ENCODE results near the gene DCAF7. TPM values are rescaled to one million over a fixed set of nuclear protein-coding genes. Genes with fewer than 3 reads are reported as not detected.

The DCAF7 gene
- total and polyA plus RNA-seq, 7 experiments from 2014 or later = 26.0 to 128 (median 70.0) TPM

- Histone ChIP-seq H3K9me3 (ENCODE audit: control insufficient read depth in 2 of 3, low read length in 3 of 3) (peaks cover 0 to 5% (median 0%) of the 10 kb centered on the region in 3 experiments), H3K4me3 (ENCODE audit: low read length) (no peak overlapping the region), H3K4me1 (ENCODE audit: control insufficient read depth in 2 of 2, insufficient read depth in 2 of 2, low read length in 2 of 2) (no peaks in the 10 kb centered on the region), H3K27me3 (ENCODE audit: control insufficient read depth in 2 of 2, insufficient read depth in 2 of 2, low read length in 2 of 2) (no peaks in the 10 kb centered on the region), H3K36me3 (ENCODE audit: control insufficient read depth in 2 of 3, insufficient read depth in 3 of 3, low read length in 3 of 3) (no peaks in the 10 kb centered on the region), H3K27ac (ENCODE audit: low read depth, low read length) (no peak overlapping the region)
- no peak for ATAC-seq
- no peaks in the 10 kb centered on the region for H3K4me1 Mint-ChIP-seq
- CTCF ChIA-PET = no interaction called here
- no peak overlapping the region for H3K27ac Mint-ChIP-seq
- DNase-seq = no peak
- peaks cover 10 to 41% (median 23%) of the 10 kb centered on the region in 5 donors for H3K27me3 Mint-ChIP-seq
- no peaks in the 10 kb centered on the region for H3K36me3 Mint-ChIP-seq
- intact Hi-C loops (cut with micrococcal nuclease) = loop anchor here in 1 of 2 donors (10.0 kb wide), 1 partner anchor 62 kb away; the partner anchor contains the start of gene CYB561
- POLR2A ChIA-PET = no interaction called here
- peaks cover 0 to 6% (median 2%) of the 10 kb centered on the region in 11 donors for H3K9me3 Mint-ChIP-seq
- H3K4me3 Mint-ChIP-seq = no peak overlapping the region
Observed at GRCh38 chr17:63506627-63507026, 43.6 kb upstream of the DCAF7 start.

DNA sequence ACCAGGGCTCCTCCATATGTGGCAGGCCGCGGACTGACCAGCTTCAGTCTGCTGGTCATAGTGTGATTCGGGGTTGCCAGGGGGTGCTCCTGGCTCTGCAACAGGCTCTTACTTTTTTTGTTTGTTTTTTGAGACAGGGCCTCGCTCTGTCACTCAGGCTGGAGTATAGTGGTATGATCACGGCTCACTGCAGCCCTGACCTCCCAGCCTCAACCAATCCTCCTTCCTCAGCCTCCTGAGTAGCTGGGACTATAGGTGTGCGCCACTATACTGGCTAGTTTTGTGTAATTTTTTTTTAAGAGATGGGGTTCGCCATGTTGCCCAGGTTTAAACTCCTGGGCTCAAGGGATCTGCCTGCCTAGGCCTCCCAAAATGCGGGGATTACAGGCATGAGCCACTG lies 38.9 kb upstream of the DCAF7 start:
- ChIA-PET CTCF (no interaction called here), POLR2A (no interaction called here)
- H3K9me3 Mint-ChIP-seq = peaks cover 0 to 2% (median 0%) of the 10 kb centered on the region in 11 donors
- H3K4me1 Mint-ChIP-seq = peaks cover 0 to 1% (median 0%) of the 10 kb centered on the region in 7 donors
- H3K36me3 Mint-ChIP-seq = no peaks in the 10 kb centered on the region
- DNase-seq = no peak
- H3K36me3 ChIP-seq (ENCODE audit: control insufficient read depth in 2 of 3, insufficient read depth in 3 of 3, low read length in 3 of 3) = no peaks in the 10 kb centered on the region
- H3K9me3 ChIP-seq (ENCODE audit: control insufficient read depth in 2 of 3, low read length in 3 of 3) = no peaks in the 10 kb centered on the region
- H3K4me3 Mint-ChIP-seq = no peak overlapping the region
- H3K27me3 ChIP-seq (ENCODE audit: control insufficient read depth in 2 of 2, insufficient read depth in 2 of 2, low read length in 2 of 2) = no peaks in the 10 kb centered on the region
- H3K27ac Mint-ChIP-seq = no peak overlapping the region
- intact Hi-C loops (cut with micrococcal nuclease) = no loop called here
- no peak overlapping the region for H3K27ac ChIP-seq (ENCODE audit: low read depth, low read length)
- ATAC-seq = no peak
- H3K4me1 ChIP-seq (ENCODE audit: control insufficient read depth in 2 of 2, insufficient read depth in 2 of 2, low read length in 2 of 2) = no peaks in the 10 kb centered on the region
- no peak overlapping the region for H3K4me3 ChIP-seq (ENCODE audit: low read length)
- H3K27me3 Mint-ChIP-seq = peaks cover 0 to 19% (median 3%) of the 10 kb centered on the region in 5 donors

DNA sequence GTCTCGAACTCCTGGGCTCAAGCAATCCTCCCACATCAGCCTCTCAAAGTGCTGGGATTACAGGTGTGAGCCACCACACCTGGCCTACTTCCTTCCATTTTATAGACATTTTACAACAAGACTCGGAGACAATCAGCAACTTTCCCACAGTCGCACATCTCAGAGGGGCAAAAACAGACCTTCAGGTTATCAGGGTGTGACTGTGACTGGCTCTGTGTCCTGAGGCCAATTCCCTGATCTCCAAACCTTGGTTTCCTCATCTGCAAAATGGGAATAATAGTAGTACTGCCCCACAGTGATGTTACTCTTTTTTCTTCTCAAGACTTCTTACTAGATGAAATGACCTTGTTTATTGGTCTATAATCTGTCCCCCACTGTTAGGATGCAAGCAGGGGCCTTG lies 37.9 kb upstream of the DCAF7 start:
- no peak overlapping the region for H3K27ac Mint-ChIP-seq
- H3K4me1 Mint-ChIP-seq = peaks cover 0 to 1% (median 0%) of the 10 kb centered on the region in 7 donors
- H3K36me3 ChIP-seq (ENCODE audit: control insufficient read depth in 2 of 3, insufficient read depth in 3 of 3, low read length in 3 of 3) = no peaks in the 10 kb centered on the region
- DNase-seq = no peak
- intact Hi-C loops (cut with micrococcal nuclease) = no loop called here
- H3K27me3 ChIP-seq (ENCODE audit: control insufficient read depth in 2 of 2, insufficient read depth in 2 of 2, low read length in 2 of 2) = no peaks in the 10 kb centered on the region
- H3K9me3 Mint-ChIP-seq = peaks cover 0 to 2% (median 0%) of the 10 kb centered on the region in 11 donors
- H3K4me3 Mint-ChIP-seq = no peak overlapping the region
- ChIA-PET CTCF (interaction anchor here (0.6 kb wide), 1 partner anchor 114 kb away, joined by 11 read pairs; no protein-coding TSS in a partner anchor), POLR2A (no interaction called here)
- peaks cover 0 to 15% (median 3%) of the 10 kb centered on the region in 5 donors for H3K27me3 Mint-ChIP-seq
- no peaks in the 10 kb centered on the region for H3K9me3 ChIP-seq (ENCODE audit: control insufficient read depth in 2 of 3, low read length in 3 of 3)
- H3K4me3 ChIP-seq (ENCODE audit: low read length) = no peak overlapping the region
- no peak overlapping the region for H3K27ac ChIP-seq (ENCODE audit: low read depth, low read length)
- H3K36me3 Mint-ChIP-seq = no peaks in the 10 kb centered on the region
- H3K4me1 ChIP-seq (ENCODE audit: control insufficient read depth in 2 of 2, insufficient read depth in 2 of 2, low read length in 2 of 2) = no peaks in the 10 kb centered on the region
- no peak for ATAC-seq

GRCh38 chr17:63512896-63513644 lies 37.2 kb upstream of the DCAF7 start:
- Histone ChIP-seq H3K9me3 (ENCODE audit: control insufficient read depth in 2 of 3, low read length in 3 of 3) (no peaks in the 10 kb centered on the region), H3K27me3 (ENCODE audit: control insufficient read depth in 2 of 2, insufficient read depth in 2 of 2, low read length in 2 of 2) (no peaks in the 10 kb centered on the region), H3K4me3 (ENCODE audit: low read length) (no peak overlapping the region), H3K27ac (ENCODE audit: low read depth, low read length) (no peak overlapping the region), H3K4me1 (ENCODE audit: control insufficient read depth in 2 of 2, insufficient read depth in 2 of 2, low read length in 2 of 2) (no peaks in the 10 kb centered on the region), H3K36me3 (ENCODE audit: control insufficient read depth in 2 of 3, insufficient read depth in 3 of 3, low read length in 3 of 3) (no peaks in the 10 kb centered on the region)
- ChIA-PET POLR2A (no interaction called here), CTCF (no interaction called here)
- H3K4me1 Mint-ChIP-seq = peaks cover 0 to 1% (median 0%) of the 10 kb centered on the region in 7 donors
- no peak overlapping the region for H3K27ac Mint-ChIP-seq
- no peak overlapping the region for H3K4me3 Mint-ChIP-seq
- no peaks in the 10 kb centered on the region for H3K36me3 Mint-ChIP-seq
- H3K27me3 Mint-ChIP-seq = peaks cover 0 to 19% (median 3%) of the 10 kb centered on the region in 5 donors
- DNase-seq (no peak), ATAC-seq (no peak)
- intact Hi-C loops (cut with micrococcal nuclease) = no loop called here
- H3K9me3 Mint-ChIP-seq = peaks cover 0 to 2% (median 0%) of the 10 kb centered on the region in 11 donors

DNA sequence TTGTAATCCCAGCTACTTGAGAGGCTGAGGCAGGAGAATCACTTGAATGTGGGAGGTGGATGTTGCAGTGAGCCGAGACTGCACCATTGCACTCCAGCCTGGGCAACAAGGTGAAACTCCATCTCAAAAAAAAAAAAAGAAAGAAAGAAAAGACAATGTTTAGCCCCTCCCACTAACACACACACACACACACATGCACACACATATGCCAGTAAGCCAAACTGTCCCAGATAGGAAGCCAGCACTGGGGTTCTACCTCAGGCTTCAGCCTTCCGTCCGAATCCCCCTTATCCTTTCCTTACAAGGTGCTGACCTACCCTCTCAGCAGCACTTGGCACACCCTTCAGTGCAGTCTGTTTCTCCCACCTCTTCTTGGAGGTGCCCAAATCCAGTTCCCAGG lies 35.8 kb upstream of the DCAF7 start:
- Mint-ChIP-seq H3K27me3 (peaks cover 0 to 14% (median 8%) of the 10 kb centered on the region in 5 donors), H3K27ac (peak overlapping the region in 1 of 9 donors; percentile 42), H3K4me1 (peaks cover 0 to 1% (median 0%) of the 10 kb centered on the region in 7 donors), H3K36me3 (no peaks in the 10 kb centered on the region), H3K9me3 (no peaks in the 10 kb centered on the region), H3K4me3 (no peak overlapping the region)
- intact Hi-C loops (cut with micrococcal nuclease) = no loop called here
- ChIA-PET CTCF (no interaction called here), POLR2A (no interaction called here)
- no peaks in the 10 kb centered on the region for H3K36me3 ChIP-seq (ENCODE audit: control insufficient read depth in 2 of 3, insufficient read depth in 3 of 3, low read length in 3 of 3)
- H3K4me1 ChIP-seq (ENCODE audit: control insufficient read depth in 2 of 2, insufficient read depth in 2 of 2, low read length in 2 of 2) = no peaks in the 10 kb centered on the region
- H3K4me3 ChIP-seq (ENCODE audit: low read length) = no peak overlapping the region
- DNase-seq = no peak
- H3K27ac ChIP-seq (ENCODE audit: low read depth, low read length) = no peak overlapping the region
- no peak for ATAC-seq
- no peaks in the 10 kb centered on the region for H3K27me3 ChIP-seq (ENCODE audit: control insufficient read depth in 2 of 2, insufficient read depth in 2 of 2, low read length in 2 of 2)
- H3K9me3 ChIP-seq (ENCODE audit: control insufficient read depth in 2 of 3, low read length in 3 of 3) = no peaks in the 10 kb centered on the region

DNA sequence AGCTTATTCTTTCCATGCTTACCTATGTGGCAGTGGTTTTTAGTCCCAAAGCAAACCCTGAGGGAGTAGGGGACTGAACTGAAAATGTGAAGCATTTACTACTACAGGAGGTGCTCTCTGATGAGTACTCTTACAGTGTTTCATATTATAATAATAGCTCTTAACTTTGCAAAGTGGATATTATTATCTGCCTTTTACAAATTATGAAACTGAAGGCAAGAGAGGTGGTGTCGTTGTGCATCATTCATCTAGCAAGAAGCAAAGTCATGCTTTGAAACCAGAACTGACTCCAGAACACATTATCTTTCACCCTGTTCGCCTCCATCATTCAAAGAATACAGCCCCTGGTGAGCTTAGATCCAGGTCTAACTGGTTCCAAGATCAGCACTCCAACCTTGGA lies 35.3 kb upstream of the DCAF7 start:
- no peak overlapping the region for H3K27ac ChIP-seq (ENCODE audit: low read depth, low read length)
- POLR2A ChIA-PET = no interaction called here
- Mint-ChIP-seq H3K4me1 (peaks cover 0 to 1% (median 0%) of the 10 kb centered on the region in 7 donors), H3K36me3 (no peaks in the 10 kb centered on the region), H3K27me3 (peaks cover 0 to 14% (median 8%) of the 10 kb centered on the region in 5 donors), H3K9me3 (no peaks in the 10 kb centered on the region), H3K4me3 (no peak overlapping the region), H3K27ac (no peak overlapping the region)
- DNase-seq (no peak), ATAC-seq (no peak)
- H3K4me3 ChIP-seq (ENCODE audit: low read length) = no peak overlapping the region
- no peaks in the 10 kb centered on the region for H3K36me3 ChIP-seq (ENCODE audit: control insufficient read depth in 2 of 3, insufficient read depth in 3 of 3, low read length in 3 of 3)
- CTCF ChIA-PET = no interaction called here
- H3K27me3 ChIP-seq (ENCODE audit: control insufficient read depth in 2 of 2, insufficient read depth in 2 of 2, low read length in 2 of 2) = no peaks in the 10 kb centered on the region
- no peaks in the 10 kb centered on the region for H3K9me3 ChIP-seq (ENCODE audit: control insufficient read depth in 2 of 3, low read length in 3 of 3)
- no peaks in the 10 kb centered on the region for H3K4me1 ChIP-seq (ENCODE audit: control insufficient read depth in 2 of 2, insufficient read depth in 2 of 2, low read length in 2 of 2)
- intact Hi-C loops (cut with micrococcal nuclease) = no loop called here

DNA sequence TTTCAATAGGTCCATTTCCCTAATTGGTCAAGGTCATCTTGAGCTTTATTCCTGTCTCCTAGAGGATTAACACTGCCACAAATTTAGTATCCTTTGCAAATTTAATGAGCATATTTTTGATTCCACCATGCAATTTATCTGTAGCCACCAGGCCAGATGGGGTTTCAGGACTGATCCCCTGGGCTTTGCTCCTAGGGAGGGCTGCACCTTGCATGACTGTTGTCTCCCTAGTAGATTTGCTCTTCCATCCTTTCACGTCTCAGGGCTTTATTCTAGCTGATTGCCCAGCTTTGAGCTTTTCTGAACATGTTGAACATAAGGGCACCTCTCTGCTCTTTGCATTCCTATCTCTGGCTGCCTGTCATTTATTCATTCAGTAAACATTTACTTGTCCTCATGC lies 34.9 kb upstream of the DCAF7 start:
- intact Hi-C loops (cut with micrococcal nuclease) = no loop called here
- Histone ChIP-seq H3K9me3 (ENCODE audit: control insufficient read depth in 2 of 3, low read length in 3 of 3) (no peaks in the 10 kb centered on the region), H3K36me3 (ENCODE audit: control insufficient read depth in 2 of 3, insufficient read depth in 3 of 3, low read length in 3 of 3) (no peaks in the 10 kb centered on the region), H3K27me3 (ENCODE audit: control insufficient read depth in 2 of 2, insufficient read depth in 2 of 2, low read length in 2 of 2) (no peaks in the 10 kb centered on the region), H3K4me1 (ENCODE audit: control insufficient read depth in 2 of 2, insufficient read depth in 2 of 2, low read length in 2 of 2) (no peaks in the 10 kb centered on the region), H3K27ac (ENCODE audit: low read depth, low read length) (no peak overlapping the region), H3K4me3 (ENCODE audit: low read length) (no peak overlapping the region)
- Mint-ChIP-seq H3K27me3 (peaks cover 0 to 14% (median 8%) of the 10 kb centered on the region in 5 donors), H3K9me3 (no peaks in the 10 kb centered on the region), H3K36me3 (no peaks in the 10 kb centered on the region), H3K4me3 (no peak overlapping the region), H3K4me1 (peaks cover 0 to 1% (median 0%) of the 10 kb centered on the region in 7 donors), H3K27ac (no peak overlapping the region)
- CTCF ChIA-PET = no interaction called here
- POLR2A ChIA-PET = no interaction called here
- no peak for DNase-seq
- no peak for ATAC-seq
